ENCODE measurements around the gene CCDC33. TPM values are rescaled to one million over a fixed set of nuclear protein-coding genes. Genes with fewer than 3 reads are reported as not detected.

Gene CCDC33
- total RNA-seq, 1 donor from 2014 or later = 0.51 TPM

GRCh38 chr15:74220475-74221248 is 15.5 kb upstream of the CCDC33 start:
- H3K4me3 Mint-ChIP-seq (ENCODE audit: unreplicated experiment) = no peak overlapping the region
- no peak overlapping the region for H3K27ac Mint-ChIP-seq (ENCODE audit: unreplicated experiment)

GRCh38 chr15:74221399-74222239 is 14.5 kb upstream of the CCDC33 start:
- TF ChIP-seq CTCF (IDR thresholded peaks at IDR 0.05; ENCODE audit: unreplicated experiment) = no peak
- peaks cover 23% of the 10 kb centered on the region for H3K4me1 Mint-ChIP-seq (ENCODE audit: unreplicated experiment)
- peaks cover 25% of the 10 kb centered on the region for H3K27me3 Mint-ChIP-seq (ENCODE audit: unreplicated experiment)
- H3K27ac Mint-ChIP-seq (ENCODE audit: unreplicated experiment) = no peak overlapping the region
- no peak overlapping the region for H3K4me3 Mint-ChIP-seq (ENCODE audit: unreplicated experiment)
- DNase-seq (ENCODE audit: low spot score) = no peak
- no peaks in the 10 kb centered on the region for H3K9me3 Mint-ChIP-seq (ENCODE audit: unreplicated experiment)
- peaks cover 3% of the 10 kb centered on the region for H3K36me3 Mint-ChIP-seq (ENCODE audit: low read depth, unreplicated experiment)

More at GRCh38 chr15:74220475-74221248, 15.5 kb upstream of the CCDC33 start:
- TF ChIP-seq CTCF (IDR thresholded peaks at IDR 0.05; ENCODE audit: unreplicated experiment) = no peak
- DNase-seq (ENCODE audit: low spot score) = no peak
- Mint-ChIP-seq H3K27me3 (ENCODE audit: unreplicated experiment) (peaks cover 25% of the 10 kb centered on the region), H3K4me1 (ENCODE audit: unreplicated experiment) (peaks cover 23% of the 10 kb centered on the region), H3K9me3 (ENCODE audit: unreplicated experiment) (no peaks in the 10 kb centered on the region), H3K36me3 (ENCODE audit: low read depth, unreplicated experiment) (peaks cover 3% of the 10 kb centered on the region)

GRCh38 chr15:74222240-74223119 is 13.6 kb upstream of the CCDC33 start:
- no peak overlapping the region for H3K4me3 Mint-ChIP-seq (ENCODE audit: unreplicated experiment)
- H3K4me1 Mint-ChIP-seq (ENCODE audit: unreplicated experiment) = peaks cover 21% of the 10 kb centered on the region
- no peaks in the 10 kb centered on the region for H3K9me3 Mint-ChIP-seq (ENCODE audit: unreplicated experiment)
- H3K27me3 Mint-ChIP-seq (ENCODE audit: unreplicated experiment) = peaks cover 25% of the 10 kb centered on the region
- DNase-seq (ENCODE audit: low spot score) = no peak
- no peak overlapping the region for H3K27ac Mint-ChIP-seq (ENCODE audit: unreplicated experiment)
- no peak for TF ChIP-seq CTCF (IDR thresholded peaks at IDR 0.05; ENCODE audit: unreplicated experiment)
- H3K36me3 Mint-ChIP-seq (ENCODE audit: low read depth, unreplicated experiment) = peaks cover 3% of the 10 kb centered on the region

- H3K27me3 Mint-ChIP-seq (ENCODE audit: unreplicated experiment) = peaks cover 18% of the 10 kb centered on the region
- H3K4me3 Mint-ChIP-seq (ENCODE audit: unreplicated experiment) = no peak overlapping the region
- no peaks in the 10 kb centered on the region for H3K9me3 Mint-ChIP-seq (ENCODE audit: unreplicated experiment)
- no peak for DNase-seq (ENCODE audit: low spot score)
- no peak for TF ChIP-seq CTCF (IDR thresholded peaks at IDR 0.05; ENCODE audit: unreplicated experiment)
- H3K4me1 Mint-ChIP-seq (ENCODE audit: unreplicated experiment) = peaks cover 15% of the 10 kb centered on the region
- no peak overlapping the region for H3K27ac Mint-ChIP-seq (ENCODE audit: unreplicated experiment)
- H3K36me3 Mint-ChIP-seq (ENCODE audit: low read depth, unreplicated experiment) = peaks cover 3% of the 10 kb centered on the region
These were observed 10.2 kb upstream of the CCDC33 start for GRCh38 chr15:74225928-74226327.
